ENCODE data around the gene GPR63. TPM values are rescaled to one million over a fixed set of nuclear protein-coding genes. Genes with fewer than 3 reads are reported as not detected.

The GPR63 gene
- total RNA-seq, 1 donor from 2014 or later, result 1.5 TPM

DNA sequence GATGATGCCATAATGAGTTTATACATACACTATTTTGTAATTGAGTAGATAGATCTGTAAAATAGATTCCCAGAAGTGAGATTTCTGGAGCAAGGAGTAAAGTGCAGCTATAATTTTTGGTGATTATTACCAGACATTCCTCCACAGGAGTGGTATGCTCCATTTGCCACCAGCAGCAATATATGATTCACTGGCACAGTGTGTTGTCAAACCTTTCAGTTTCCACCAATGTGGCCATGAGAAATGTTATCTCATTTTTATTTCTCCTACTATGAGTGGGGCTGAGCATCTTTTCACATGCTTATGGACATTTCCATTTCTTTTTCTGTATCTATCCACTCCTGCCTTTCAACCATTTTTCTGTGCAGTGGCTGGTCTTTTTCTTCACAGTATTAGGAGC lies 70.5 kb downstream of the GPR63 start:
- DNase-seq (ENCODE audit: low read depth), result no peak
- TF ChIP-seq, protein P1, sequence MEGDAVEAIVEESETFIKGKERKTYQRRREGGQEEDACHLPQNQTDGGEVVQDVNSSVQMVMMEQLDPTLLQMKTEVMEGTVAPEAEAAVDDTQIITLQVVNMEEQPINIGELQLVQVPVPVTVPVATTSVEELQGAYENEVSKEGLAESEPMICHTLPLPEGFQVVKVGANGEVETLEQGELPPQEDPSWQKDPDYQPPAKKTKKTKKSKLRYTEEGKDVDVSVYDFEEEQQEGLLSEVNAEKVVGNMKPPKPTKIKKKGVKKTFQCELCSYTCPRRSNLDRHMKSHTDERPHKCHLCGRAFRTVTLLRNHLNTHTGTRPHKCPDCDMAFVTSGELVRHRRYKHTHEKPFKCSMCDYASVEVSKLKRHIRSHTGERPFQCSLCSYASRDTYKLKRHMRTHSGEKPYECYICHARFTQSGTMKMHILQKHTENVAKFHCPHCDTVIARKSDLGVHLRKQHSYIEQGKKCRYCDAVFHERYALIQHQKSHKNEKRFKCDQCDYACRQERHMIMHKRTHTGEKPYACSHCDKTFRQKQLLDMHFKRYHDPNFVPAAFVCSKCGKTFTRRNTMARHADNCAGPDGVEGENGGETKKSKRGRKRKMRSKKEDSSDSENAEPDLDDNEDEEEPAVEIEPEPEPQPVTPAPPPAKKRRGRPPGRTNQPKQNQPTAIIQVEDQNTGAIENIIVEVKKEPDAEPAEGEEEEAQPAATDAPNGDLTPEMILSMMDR (IDR thresholded peaks at IDR 0.05; ENCODE audit: insufficient read depth, low read length, poor library complexity, severe bottlenecking), result no peak
- Histone ChIP-seq H3K4me3 (ENCODE audit: low read depth, low read length) (no peak overlapping the region), H3K36me3 (ENCODE audit: control insufficient read depth, insufficient read depth, low read length) (no peaks in the 10 kb centered on the region), H3K27me3 (ENCODE audit: control insufficient read depth, insufficient read depth, low read length) (no peaks in the 10 kb centered on the region)

DNA sequence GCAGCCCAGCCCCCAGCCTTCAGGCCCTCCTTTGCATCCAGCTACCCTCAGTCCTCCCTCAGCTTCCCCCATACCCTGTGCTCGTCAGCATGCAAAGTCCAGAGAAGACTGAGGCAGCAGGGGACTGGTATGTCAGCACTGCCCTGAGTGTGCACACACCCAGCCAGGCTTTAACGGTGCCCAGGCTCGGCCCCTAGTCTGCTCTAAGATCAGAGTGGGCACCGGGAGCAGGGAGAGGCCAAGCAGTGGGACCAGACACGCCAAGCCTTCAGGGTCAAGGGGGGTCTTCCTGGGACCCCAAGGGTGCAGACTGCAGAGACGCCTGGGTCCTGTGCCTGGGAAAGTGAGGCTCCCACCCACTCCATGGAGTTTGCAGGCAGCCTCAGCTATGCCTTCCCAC lies 74.7 kb downstream of the GPR63 start:
- Histone ChIP-seq H3K36me3 (ENCODE audit: control insufficient read depth, insufficient read depth, low read length) (no peaks in the 10 kb centered on the region), H3K27me3 (ENCODE audit: control insufficient read depth, insufficient read depth, low read length) (no peaks in the 10 kb centered on the region), H3K4me3 (ENCODE audit: low read depth, low read length) (no peak overlapping the region)
- DNase-seq (ENCODE audit: low read depth), result no peak
- TF ChIP-seq, protein P1 (IDR thresholded peaks at IDR 0.05; ENCODE audit: insufficient read depth, low read length, poor library complexity, severe bottlenecking), result no peak

DNA sequence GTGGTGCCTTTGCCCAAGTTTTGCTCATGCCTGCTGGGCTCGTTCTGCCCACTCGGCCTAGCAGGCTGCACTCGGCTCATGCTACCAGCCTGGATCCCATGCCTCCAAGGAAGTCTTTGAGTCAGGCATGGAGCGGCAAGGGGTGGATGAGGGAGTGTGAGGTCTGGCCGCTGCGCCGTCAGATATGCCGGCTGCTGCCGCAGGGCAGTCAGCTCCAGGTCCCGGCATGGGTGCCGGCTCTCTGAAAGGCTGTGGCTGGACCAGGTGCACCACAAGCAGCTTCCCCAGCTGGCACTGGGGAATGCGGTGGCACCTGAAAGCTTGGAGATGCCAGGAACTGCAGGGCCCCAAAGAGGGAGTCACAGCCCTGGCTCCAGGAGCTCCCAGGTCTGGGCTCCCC lies 75.5 kb downstream of the GPR63 start:
- H3K27me3 ChIP-seq (ENCODE audit: control insufficient read depth, insufficient read depth, low read length), result no peaks in the 10 kb centered on the region
- no peak for DNase-seq (ENCODE audit: low read depth)
- no peak overlapping the region for H3K4me3 ChIP-seq (ENCODE audit: low read depth, low read length)
- no peaks in the 10 kb centered on the region for H3K36me3 ChIP-seq (ENCODE audit: control insufficient read depth, insufficient read depth, low read length)
- TF ChIP-seq, protein P1 (IDR thresholded peaks at IDR 0.05; ENCODE audit: insufficient read depth, low read length, poor library complexity, severe bottlenecking), result no peak

DNA sequence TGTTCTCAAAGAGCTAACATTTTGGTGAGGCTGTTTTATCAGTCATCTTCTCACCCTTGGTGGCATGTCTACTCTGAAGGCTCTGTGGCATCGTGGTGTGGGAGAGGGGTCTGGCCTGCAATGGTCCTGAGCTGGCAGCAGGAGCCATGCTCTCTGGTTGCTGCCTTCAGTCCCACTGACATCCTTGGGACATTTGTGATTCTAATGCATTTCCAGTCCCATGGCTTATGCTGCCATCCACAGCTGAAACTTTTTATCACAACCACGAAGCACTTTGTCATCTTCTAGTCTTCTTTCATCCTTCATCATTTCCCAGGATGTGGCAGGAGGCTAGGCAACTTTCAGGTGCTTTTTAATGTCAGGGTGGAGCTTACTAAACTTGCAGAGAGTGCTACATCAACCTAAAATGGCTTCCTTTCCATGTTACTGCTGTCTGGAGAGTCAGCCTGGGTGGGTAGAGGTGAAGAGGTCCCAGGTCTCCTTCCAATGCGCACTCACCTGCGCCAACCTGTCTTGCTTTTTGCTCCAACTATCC lies 77.1 kb downstream of the GPR63 start:
- no peak for DNase-seq (ENCODE audit: low read depth)
- H3K36me3 ChIP-seq (ENCODE audit: control insufficient read depth, insufficient read depth, low read length), result no peaks in the 10 kb centered on the region
- TF ChIP-seq, protein P1 (IDR thresholded peaks at IDR 0.05; ENCODE audit: insufficient read depth, low read length, poor library complexity, severe bottlenecking), result no peak
- H3K27me3 ChIP-seq (ENCODE audit: control insufficient read depth, insufficient read depth, low read length), result no peaks in the 10 kb centered on the region
- no peak overlapping the region for H3K4me3 ChIP-seq (ENCODE audit: low read depth, low read length)

DNA sequence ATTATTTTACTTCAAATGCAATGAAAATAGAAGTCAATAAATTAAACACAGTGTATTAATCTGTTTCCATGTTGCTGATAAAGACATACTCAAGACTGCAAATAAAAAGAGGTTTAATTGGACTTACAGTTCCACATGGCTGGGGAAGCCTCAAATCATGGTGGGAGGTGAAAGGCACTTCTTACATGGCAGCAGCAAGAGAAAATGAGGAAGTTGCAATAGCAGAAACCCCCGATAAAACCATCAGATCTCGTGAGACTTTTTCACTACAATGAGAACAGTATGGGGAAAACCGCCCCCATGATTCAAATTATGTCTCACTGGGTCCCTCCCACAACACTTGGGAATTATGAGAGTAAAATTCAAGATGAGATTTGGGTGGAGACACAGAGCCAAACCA lies 82.2 kb downstream of the GPR63 start:
- Histone ChIP-seq H3K27me3 (ENCODE audit: control insufficient read depth, insufficient read depth, low read length) (no peaks in the 10 kb centered on the region), H3K36me3 (ENCODE audit: control insufficient read depth, insufficient read depth, low read length) (no peaks in the 10 kb centered on the region), H3K4me3 (ENCODE audit: low read depth, low read length) (no peak overlapping the region)
- DNase-seq (ENCODE audit: low read depth), result no peak
- TF ChIP-seq, protein P1 (IDR thresholded peaks at IDR 0.05; ENCODE audit: insufficient read depth, low read length, poor library complexity, severe bottlenecking), result no peak

DNA sequence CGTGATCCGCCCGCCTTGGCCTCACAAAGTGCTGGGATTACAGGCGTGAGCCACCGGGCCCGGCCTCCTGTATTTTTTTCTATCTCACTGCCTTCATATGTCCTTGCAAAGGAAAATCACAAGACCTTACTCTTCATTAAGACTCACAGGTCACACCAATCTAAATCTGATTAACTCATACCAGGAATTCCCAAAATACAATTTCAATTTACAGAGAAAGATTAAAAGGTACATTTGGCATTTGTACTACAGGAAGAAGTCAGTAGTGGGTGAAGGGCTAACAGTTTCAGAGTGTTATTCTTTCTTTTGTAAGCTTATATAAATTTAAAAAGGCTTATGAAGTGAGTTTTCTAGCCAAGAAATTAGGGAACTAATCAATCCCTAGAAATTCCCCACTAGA lies 87.4 kb downstream of the GPR63 start:
- H3K27me3 ChIP-seq (ENCODE audit: control insufficient read depth, insufficient read depth, low read length), result no peaks in the 10 kb centered on the region
- no peaks in the 10 kb centered on the region for H3K36me3 ChIP-seq (ENCODE audit: control insufficient read depth, insufficient read depth, low read length)
- H3K4me3 ChIP-seq (ENCODE audit: low read depth, low read length), result no peak overlapping the region
- TF ChIP-seq, protein P1 (IDR thresholded peaks at IDR 0.05; ENCODE audit: insufficient read depth, low read length, poor library complexity, severe bottlenecking), result no peak
- no peak for DNase-seq (ENCODE audit: low read depth)

All from kidney epithelial cell (primary cell).